Suprapubic skin (tissue), 4 donors: ENCODE data around the gene KIAA1328. TPM values are rescaled to one million over a fixed set of nuclear protein-coding genes. Genes with fewer than 3 reads are reported as not detected.

Experiments
- DNase-seq, 2 donors: peaks; one replicate each; pipeline ENCODE4 v3.0.0-alpha.2; 2019; ENCODE audit warnings: low spot score in 2 of 2
- H3K27ac ChIP-seq: fragments of 200-600 bp; sonication (generic); one replicate; pipeline ENCODE4 v1.5.1; 2019
- H3K27me3 ChIP-seq: fragments of 200-600 bp; sonication (generic); one replicate; pipeline ENCODE4 v1.5.1; 2019
- H3K36me3 ChIP-seq: fragments of 200-600 bp; sonication (generic); one replicate; pipeline ENCODE4 v1.5.1; 2019
- H3K4me1 ChIP-seq: fragments of 200-600 bp; sonication (generic); one replicate; pipeline ENCODE4 v1.5.1; 2019
- H3K4me3 ChIP-seq: fragments of 200-600 bp; sonication (generic); one replicate; pipeline ENCODE4 v1.5.1; 2019; ENCODE audit warnings: mild to moderate bottlenecking
- H3K9me3 ChIP-seq: fragments of 200-600 bp; sonication (generic); one replicate; pipeline ENCODE4 v1.5.1; 2019
- CTCF ChIP-seq, 2 donors: fragments of 200-600 bp in 1 of 2; fragments of 450-650 bp in 1 of 2; sonication (generic) in 1 of 2; IDR thresholded peaks; one replicate each; pipeline ENCODE4 v1.5.1; 2016 to 2019; ENCODE audit warnings: antibody characterized with exemption in 2 of 2, mild to moderate bottlenecking in 1 of 2, moderate library complexity in 1 of 2
- EP300 ChIP-seq: sonication (generic); formaldehyde crosslinking; IDR thresholded peaks from one replicate; pipeline ENCODE4 v1.6.1; 2017; ENCODE audit warnings: antibody characterized with exemption
- POLR2A ChIP-seq, 2 donors: fragments of 450-650 bp; IDR thresholded peaks; one replicate each; pipeline ENCODE4 v1.6.1; 2017; ENCODE audit warnings: antibody characterized with exemption in 2 of 2, mild to moderate bottlenecking in 2 of 2, moderate library complexity in 2 of 2
- POLR2AphosphoS5 ChIP-seq, 3 donors: sonication (generic); formaldehyde crosslinking; IDR thresholded peaks; one replicate each; pipeline ENCODE4 v1.6.1; 2017; ENCODE audit warnings: antibody characterized with exemption in 3 of 3
- WGBS: methylation state at CpG from one replicate; pipeline ENCODE4 v1.1.5; 2018; 5-methylcytosine and 5-hydroxymethylcytosine counted together
- total RNA-seq, 4 donors: library from RNA; depleted of rRNA; stranded (reverse); fragments of >200 nt; gene quantifications; one replicate each; pipeline ENCODE4 v1.1.0, GENCODE V29; 2016

Gene KIAA1328
- total RNA-seq, 4 donors from 2014 or later = 14.5 to 55.7 (median 21.6) TPM

- no peak overlapping the region for H3K4me3 ChIP-seq
- peaks cover 20% of the 10 kb centered on the region for H3K36me3 ChIP-seq
- TF ChIP-seq POLR2AphosphoS5 (IDR thresholded peaks at IDR 0.05) (no peak), EP300 (no peak), POLR2A (IDR thresholded peaks at IDR 0.05) (no peak), CTCF (IDR thresholded peaks at IDR 0.05) (no peak)
- H3K4me1 ChIP-seq = no peaks in the 10 kb centered on the region
- no peaks in the 10 kb centered on the region for H3K9me3 ChIP-seq
- WGBS = 90% methylated on average over 9 of the region's 9 CpGs
- H3K27ac ChIP-seq = no peak overlapping the region
- no peak for DNase-seq
- H3K27me3 ChIP-seq = no peaks in the 10 kb centered on the region
Observed at GRCh38 chr18:36960038-36960437, 131.1 kb downstream of the KIAA1328 start.

GRCh38 chr18:36963464-36963863, 134.5 kb downstream of the KIAA1328 start:
- no peak for DNase-seq
- H3K4me1 ChIP-seq = no peaks in the 10 kb centered on the region
- H3K36me3 ChIP-seq = peaks cover 18% of the 10 kb centered on the region
- no peaks in the 10 kb centered on the region for H3K9me3 ChIP-seq
- H3K4me3 ChIP-seq = no peak overlapping the region
- no peak overlapping the region for H3K27ac ChIP-seq
- 90% methylated on average over 2 of the region's 2 CpGs for WGBS
- H3K27me3 ChIP-seq = no peaks in the 10 kb centered on the region
- no peak for TF ChIP-seq CTCF (IDR thresholded peaks at IDR 0.05)
- no peak for TF ChIP-seq POLR2A (IDR thresholded peaks at IDR 0.05)
- TF ChIP-seq POLR2AphosphoS5 (IDR thresholded peaks at IDR 0.05) = no peak
- no peak for TF ChIP-seq EP300

- H3K9me3 ChIP-seq = peaks cover 3% of the 10 kb centered on the region
- 98% methylated on average over 3 of the region's 3 CpGs for WGBS
- no peaks in the 10 kb centered on the region for H3K36me3 ChIP-seq
- no peak overlapping the region for H3K27ac ChIP-seq
- TF ChIP-seq POLR2A (IDR thresholded peaks at IDR 0.05) (no peak), CTCF (IDR thresholded peaks at IDR 0.05) (no peak), EP300 (no peak), POLR2AphosphoS5 (IDR thresholded peaks at IDR 0.05) (no peak)
- no peak for DNase-seq
- no peak overlapping the region for H3K4me3 ChIP-seq
- H3K27me3 ChIP-seq = no peaks in the 10 kb centered on the region
- H3K4me1 ChIP-seq = no peaks in the 10 kb centered on the region
Observed at GRCh38 chr18:36974686-36975085, 145.8 kb downstream of the KIAA1328 start.

- WGBS = 78% methylated on average over 2 of the region's 2 CpGs
- no peak overlapping the region for H3K27ac ChIP-seq
- TF ChIP-seq CTCF (IDR thresholded peaks at IDR 0.05) (no peak), EP300 (no peak), POLR2AphosphoS5 (IDR thresholded peaks at IDR 0.05) (no peak), POLR2A (IDR thresholded peaks at IDR 0.05) (no peak)
Observed at GRCh38 chr18:36977121-36977520, 148.2 kb downstream of the KIAA1328 start.

GRCh38 chr18:36993068-36993467, 164.1 kb downstream of the KIAA1328 start:
- no peak for DNase-seq
- no peaks in the 10 kb centered on the region for H3K4me1 ChIP-seq
- no peak overlapping the region for H3K27ac ChIP-seq
- H3K4me3 ChIP-seq = no peak overlapping the region
- no peaks in the 10 kb centered on the region for H3K27me3 ChIP-seq
- TF ChIP-seq EP300 = no peak
- no peak for TF ChIP-seq CTCF (IDR thresholded peaks at IDR 0.05)
- no peak for TF ChIP-seq POLR2AphosphoS5 (IDR thresholded peaks at IDR 0.05)
- peaks cover 10% of the 10 kb centered on the region for H3K9me3 ChIP-seq
- no peaks in the 10 kb centered on the region for H3K36me3 ChIP-seq

More at GRCh38 chr18:36977121-36977520, 148.2 kb downstream of the KIAA1328 start:
- Histone ChIP-seq H3K9me3 (no peaks in the 10 kb centered on the region), H3K4me1 (no peaks in the 10 kb centered on the region), H3K36me3 (no peaks in the 10 kb centered on the region), H3K4me3 (no peak overlapping the region), H3K27me3 (no peaks in the 10 kb centered on the region)
- DNase-seq = no peak
